ENCODE data around the gene EXO1.

GRCh38 chr1:241821363-241821762 is 26.6 kb upstream of the EXO1 start:
- TF ChIP-seq, protein P1, sequence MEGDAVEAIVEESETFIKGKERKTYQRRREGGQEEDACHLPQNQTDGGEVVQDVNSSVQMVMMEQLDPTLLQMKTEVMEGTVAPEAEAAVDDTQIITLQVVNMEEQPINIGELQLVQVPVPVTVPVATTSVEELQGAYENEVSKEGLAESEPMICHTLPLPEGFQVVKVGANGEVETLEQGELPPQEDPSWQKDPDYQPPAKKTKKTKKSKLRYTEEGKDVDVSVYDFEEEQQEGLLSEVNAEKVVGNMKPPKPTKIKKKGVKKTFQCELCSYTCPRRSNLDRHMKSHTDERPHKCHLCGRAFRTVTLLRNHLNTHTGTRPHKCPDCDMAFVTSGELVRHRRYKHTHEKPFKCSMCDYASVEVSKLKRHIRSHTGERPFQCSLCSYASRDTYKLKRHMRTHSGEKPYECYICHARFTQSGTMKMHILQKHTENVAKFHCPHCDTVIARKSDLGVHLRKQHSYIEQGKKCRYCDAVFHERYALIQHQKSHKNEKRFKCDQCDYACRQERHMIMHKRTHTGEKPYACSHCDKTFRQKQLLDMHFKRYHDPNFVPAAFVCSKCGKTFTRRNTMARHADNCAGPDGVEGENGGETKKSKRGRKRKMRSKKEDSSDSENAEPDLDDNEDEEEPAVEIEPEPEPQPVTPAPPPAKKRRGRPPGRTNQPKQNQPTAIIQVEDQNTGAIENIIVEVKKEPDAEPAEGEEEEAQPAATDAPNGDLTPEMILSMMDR (IDR thresholded peaks at IDR 0.05) = no peak
- TF ChIP-seq POLR2A (IDR thresholded peaks at IDR 0.05) = no peak
